HG03354 (cell line): ENCODE results near the gene CRIM1.

Experiments used
- ATAC-seq: cut with Tn5 transposase; IDR thresholded peaks from one replicate; pipeline ENCODE4 v1.9.1; 2021; ENCODE audit warnings: mild to moderate bottlenecking; ENCODE audit not compliant: unreplicated experiment, poor library complexity, severe bottlenecking

The CRIM1 gene

GRCh38 chr2:36562973-36563532, 207.5 kb downstream of the CRIM1 start:
- ATAC-seq, result no peak

GRCh38 chr2:36564377-36564930, 208.9 kb downstream of the CRIM1 start:
- no peak for ATAC-seq

- ATAC-seq, result no peak
Observed at GRCh38 chr2:36565712-36566111, 210.1 kb downstream of the CRIM1 start.

- ATAC-seq, result no peak
Observed at GRCh38 chr2:36566887-36567286, 211.3 kb downstream of the CRIM1 start.

DNA sequence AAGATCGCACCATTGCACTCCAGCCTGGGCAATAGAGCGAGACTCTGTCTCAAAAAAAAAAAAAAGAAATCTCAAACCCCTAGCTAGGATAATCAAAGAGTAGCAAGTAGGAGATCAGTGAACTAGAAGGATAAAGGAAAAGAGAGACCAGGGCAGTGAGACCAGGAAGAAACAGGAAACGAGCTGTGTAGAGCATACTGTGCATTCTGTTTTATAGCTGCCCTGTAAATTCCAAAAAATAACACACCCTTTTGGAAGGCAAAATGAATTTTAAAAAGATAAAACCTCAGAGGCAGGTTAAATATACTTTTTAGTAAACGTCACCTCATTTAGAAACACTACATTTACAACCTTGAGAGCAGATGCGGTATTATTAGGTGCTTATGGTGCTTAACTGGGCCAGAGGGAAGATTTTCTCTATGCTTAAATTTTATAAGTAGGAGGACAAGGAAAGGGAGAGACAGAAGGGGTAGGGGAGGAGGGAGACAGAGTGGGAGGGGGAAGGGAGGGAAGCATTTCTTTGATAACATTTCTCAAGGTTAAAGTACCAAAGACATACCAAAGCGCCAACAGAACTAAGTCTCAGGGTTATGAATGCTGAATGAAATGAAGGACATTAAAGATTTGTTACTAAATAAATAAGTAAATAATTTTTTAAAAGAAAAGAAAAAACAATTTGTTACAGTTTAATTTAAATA, 212.3 kb downstream of the CRIM1 start:
- no peak for ATAC-seq

- ATAC-seq, result no peak
Observed at GRCh38 chr2:36568516-36569246, 213.1 kb downstream of the CRIM1 start.

- no peak for ATAC-seq
Observed at GRCh38 chr2:36569267-36569856, 213.8 kb downstream of the CRIM1 start.

DNA sequence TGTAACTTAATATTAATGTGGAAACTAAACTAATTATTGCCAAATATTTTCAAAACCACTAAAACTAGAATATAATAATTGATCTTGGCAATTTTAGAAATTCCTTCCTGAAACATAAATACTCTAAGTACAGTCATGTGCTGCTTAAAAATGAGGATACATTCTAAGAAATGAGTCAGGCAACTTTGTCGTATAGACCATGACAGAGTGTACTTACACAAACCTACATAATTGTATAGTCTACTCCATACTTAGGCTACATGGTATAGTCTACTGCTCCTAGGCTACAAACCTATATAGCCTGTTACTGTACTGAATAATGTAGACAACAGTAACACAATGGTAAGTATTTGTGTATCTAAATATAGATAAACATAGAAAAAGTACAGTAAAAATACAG, 214.8 kb downstream of the CRIM1 start:
- no peak for ATAC-seq

- no peak for ATAC-seq
Observed at GRCh38 chr2:36572054-36572718, 216.6 kb downstream of the CRIM1 start.

DNA sequence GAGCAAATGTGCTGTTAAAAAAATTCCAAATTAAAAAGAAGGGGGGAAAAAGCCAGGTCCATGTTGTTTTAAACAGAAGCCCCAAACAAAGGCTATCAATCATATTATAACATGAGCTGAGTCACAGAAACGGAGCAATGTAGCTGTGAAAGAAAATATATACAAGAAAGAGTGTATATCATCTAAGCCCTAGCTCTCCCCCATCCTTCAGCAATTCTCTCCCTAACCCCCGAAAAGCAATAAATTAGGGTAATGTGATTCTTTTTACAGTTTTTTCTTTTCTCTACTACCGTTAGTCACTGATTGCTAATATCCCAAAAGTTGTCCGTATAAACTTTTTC, 217.1 kb downstream of the CRIM1 start:
- no peak for ATAC-seq

DNA sequence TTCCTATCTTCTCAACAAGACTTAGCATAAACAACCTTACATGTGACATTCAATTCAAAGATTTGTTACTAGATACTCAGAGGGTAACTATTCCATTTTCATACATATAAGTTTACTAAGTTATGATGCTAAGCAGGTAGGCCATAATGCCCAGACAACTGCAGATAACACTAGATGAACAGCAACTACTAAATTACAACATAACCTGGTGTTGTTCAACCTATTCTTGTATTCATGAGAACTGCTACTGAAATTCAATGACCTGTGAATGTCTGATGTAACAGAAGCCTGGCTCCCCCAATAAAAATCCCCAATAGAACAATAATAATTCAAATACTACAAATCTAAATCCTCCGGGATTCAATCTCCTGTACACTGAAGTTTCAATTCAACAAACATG, 217.6 kb downstream of the CRIM1 start:
- ATAC-seq, result no peak

- no peak for ATAC-seq
Observed at GRCh38 chr2:36574560-36574959, 219.0 kb downstream of the CRIM1 start.

DNA sequence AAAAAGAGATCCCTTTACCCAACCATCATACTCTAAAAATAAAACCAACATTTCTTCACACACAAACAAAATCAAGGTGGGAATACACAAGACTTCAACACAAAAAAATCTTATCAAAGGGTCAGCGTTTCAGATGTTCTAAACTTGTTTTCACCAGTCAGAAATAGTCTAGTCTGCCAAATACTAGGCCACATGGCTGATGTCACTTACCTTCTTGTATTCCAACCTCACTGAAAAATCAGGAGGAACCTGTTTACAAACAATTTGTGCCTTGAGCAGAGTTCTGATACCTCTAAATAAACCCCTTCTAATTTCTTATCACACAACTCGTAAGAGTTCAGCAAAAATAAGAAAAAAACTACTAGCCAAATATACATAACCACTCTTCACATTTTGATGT, 222.3 kb downstream of the CRIM1 start:
- ATAC-seq, result no peak

GRCh38 chr2:36578343-36579296, 223.0 kb downstream of the CRIM1 start:
- ATAC-seq, result no peak

DNA sequence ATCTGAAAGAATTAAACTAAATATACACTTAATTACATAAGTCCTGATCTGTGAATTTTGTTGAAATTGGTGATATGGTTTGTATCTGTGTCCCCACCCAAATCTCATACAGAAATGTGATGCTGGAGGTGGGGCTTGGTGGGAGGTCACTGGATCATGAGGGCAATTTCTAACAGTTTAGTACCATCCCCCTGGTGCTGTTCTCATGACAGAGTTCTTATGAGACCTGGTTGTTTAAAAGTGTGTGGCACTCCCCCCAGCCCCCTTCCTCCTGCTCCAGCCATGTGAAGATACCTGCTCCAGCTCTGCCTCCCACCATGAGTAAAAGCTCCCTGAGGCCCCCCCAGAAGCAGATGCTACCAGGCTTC, 223.7 kb downstream of the CRIM1 start:
- ATAC-seq, result no peak

- no peak for ATAC-seq
Observed at GRCh38 chr2:36582538-36582937, 227.0 kb downstream of the CRIM1 start.

DNA sequence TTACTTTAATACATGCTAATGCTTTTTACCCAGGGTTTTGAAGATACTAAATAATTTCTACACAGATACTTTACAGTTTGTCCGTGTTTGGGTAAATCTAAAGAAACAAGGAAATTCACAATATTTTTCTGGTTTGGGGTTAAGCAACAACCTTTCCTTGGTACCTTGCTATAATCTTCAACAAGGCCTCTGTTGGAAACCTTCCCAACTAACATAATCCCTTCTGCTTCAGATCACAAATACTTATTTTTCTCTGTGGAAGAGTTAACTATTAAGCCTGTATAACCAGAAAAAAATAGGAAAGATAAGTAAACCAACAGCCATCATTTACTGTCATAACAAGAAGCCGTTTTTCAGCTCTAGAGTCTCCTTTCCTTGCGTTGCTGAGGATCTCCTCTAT, 227.4 kb downstream of the CRIM1 start:
- ATAC-seq, result no peak

GRCh38 chr2:36584148-36584794, 228.7 kb downstream of the CRIM1 start:
- no peak for ATAC-seq

- ATAC-seq, result no peak
Observed at GRCh38 chr2:36586672-36587071, 231.1 kb downstream of the CRIM1 start.
